Karpas-422 (cell line): ENCODE results near the gene NCOR2. TPM values are rescaled to one million over a fixed set of nuclear protein-coding genes. Genes with fewer than 3 reads are reported as not detected.

Experiments
- DNase-seq: peaks from one replicate; pipeline ENCODE4 v3.0.0-alpha.2; 2015
- H2AFZ ChIP-seq: fragments of 200-600 bp; sonication (generic); 2 replicates; pipeline ENCODE4 v1.6.1; 2014; ENCODE audit warnings: antibody characterized with exemption, low read length, mixed read lengths
- H3K27ac ChIP-seq: fragments of 200-600 bp; sonication (generic); 2 replicates; pipeline ENCODE4 v1.5.1; 2014; ENCODE audit warnings: mild to moderate bottlenecking, low read length, moderate library complexity
- H3K27me3 ChIP-seq: fragments of 200-600 bp; sonication (generic); 2 replicates; pipeline ENCODE4 v1.6.1; 2014; ENCODE audit warnings: low read length, mixed read lengths
- H3K36me3 ChIP-seq: fragments of 200-600 bp; sonication (generic); 2 replicates; pipeline ENCODE4 v1.6.1; 2014; ENCODE audit warnings: low read length, mixed read lengths; ENCODE audit not compliant: insufficient read depth
- H3K4me1 ChIP-seq: fragments of 200-600 bp; sonication (generic); 2 replicates; pipeline ENCODE4 v1.6.1; 2014; ENCODE audit warnings: mild to moderate bottlenecking, low read length, mixed read lengths
- H3K4me2 ChIP-seq: fragments of 200-600 bp; sonication (generic); 2 replicates; pipeline ENCODE4 v1.6.1; 2014; ENCODE audit warnings: low read length, low read depth, mild to moderate bottlenecking; ENCODE audit not compliant: poor library complexity, severe bottlenecking
- H3K4me3 ChIP-seq: fragments of 200-600 bp; sonication (generic); 2 replicates; pipeline ENCODE4 v1.5.1; 2014; ENCODE audit warnings: mild to moderate bottlenecking, antibody characterized with exemption, low read length, mixed read lengths
- H3K79me2 ChIP-seq: fragments of 200-600 bp; sonication (generic); 2 replicates; pipeline ENCODE4 v1.6.1; 2014; ENCODE audit warnings: mild to moderate bottlenecking, low read length, mixed read lengths
- H3K9ac ChIP-seq: fragments of 200-600 bp; sonication (generic); 2 replicates; pipeline ENCODE4 v1.6.0; 2014; ENCODE audit warnings: low read length
- H3K9me2 ChIP-seq: fragments of 200-600 bp; sonication (generic), shearing (Covaris generic); replicated peaks from 2 replicates; pipeline ENCODE4 v1.6.0; 2014; ENCODE audit warnings: mild to moderate bottlenecking, low read length, moderate library complexity; ENCODE audit not compliant: insufficient read depth
- H3K9me3 ChIP-seq: fragments of 300-700, 200-600 bp; sonication (generic); 2 replicates; pipeline ENCODE4 v1.6.1; 2014; ENCODE audit warnings: low read length, mixed read lengths
- H4K20me1 ChIP-seq: fragments of 200-600 bp; sonication (generic); 2 replicates; pipeline ENCODE4 v1.6.1; 2014; ENCODE audit warnings: mild to moderate bottlenecking, antibody characterized with exemption, low read length, low read depth; ENCODE audit not compliant: insufficient read depth
- total RNA-seq: library from RNA; depleted of rRNA; stranded (reverse); fragments of >200 nt; shearing (Covaris generic); gene quantifications from 2 replicates; pipeline ENCODE4 v1.2.3, GENCODE V29; 2014; ENCODE audit warnings: low replicate concordance

NCOR2 gene
- total RNA-seq, 1 experiment from 2014 or later, result 36.8 TPM

- no peaks in the 10 kb centered on the region for H3K9me2 ChIP-seq
- H3K79me2 ChIP-seq, result peaks cover 98% of the 10 kb centered on the region
- no peak overlapping the region for H3K27ac ChIP-seq
- no peak overlapping the region for H2AFZ ChIP-seq
- peaks cover 4% of the 10 kb centered on the region; the same call in 1 of the 2 replicates for H3K4me1 ChIP-seq
- peaks cover 66% of the 10 kb centered on the region for H4K20me1 ChIP-seq
- H3K9ac ChIP-seq, result no peak overlapping the region
- H3K4me3 ChIP-seq, result no peak overlapping the region
- no peak overlapping the region for H3K4me2 ChIP-seq
- H3K36me3 ChIP-seq, result no peaks in the 10 kb centered on the region
- DNase-seq, result no peak
- H3K27me3 ChIP-seq, result no peaks in the 10 kb centered on the region
- no peaks in the 10 kb centered on the region for H3K9me3 ChIP-seq
Observed at GRCh38 chr12:124534776-124535740, 32.4 kb downstream of the NCOR2 start.

GRCh38 chr12:124533456-124533855 lies 34.0 kb downstream of the NCOR2 start:
- Histone ChIP-seq H3K9me2 (no peaks in the 10 kb centered on the region), H3K27ac (no peak overlapping the region), H3K4me3 (no peak overlapping the region), H3K9me3 (no peaks in the 10 kb centered on the region), H3K4me2 (no peak overlapping the region), H3K4me1 (peaks cover 4% of the 10 kb centered on the region; the same call in 1 of the 2 replicates), H3K36me3 (no peaks in the 10 kb centered on the region), H3K9ac (no peak overlapping the region), H4K20me1 (peaks cover 58% of the 10 kb centered on the region), H3K27me3 (no peaks in the 10 kb centered on the region), H3K79me2 (peaks cover 96% of the 10 kb centered on the region), H2AFZ (no peak overlapping the region)
- DNase-seq, result no peak

DNA sequence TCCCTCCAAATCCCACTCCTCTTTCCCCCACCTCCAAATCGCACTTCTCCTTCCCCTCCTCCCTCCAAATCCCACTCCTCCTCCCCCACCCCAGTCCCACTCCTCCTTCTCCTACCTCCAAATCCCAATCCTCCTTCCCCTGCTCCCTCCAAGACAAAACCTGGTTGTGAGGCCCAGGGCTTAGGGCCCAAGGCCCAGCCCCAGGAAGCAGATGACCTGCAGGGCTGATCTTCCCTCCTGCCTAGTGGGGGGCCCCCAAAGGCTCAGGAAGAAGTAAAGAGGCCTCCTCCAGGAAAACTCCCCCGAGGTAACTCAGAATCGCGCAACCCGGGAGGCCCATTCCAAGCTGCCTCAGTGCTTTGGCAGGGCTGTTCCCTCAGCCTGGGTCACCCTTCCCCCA lies 34.4 kb downstream of the NCOR2 start:
- H3K4me1 ChIP-seq, result peaks cover 4% of the 10 kb centered on the region; the same call in 1 of the 2 replicates
- H3K9me3 ChIP-seq, result no peaks in the 10 kb centered on the region
- no peak for DNase-seq
- H3K9ac ChIP-seq, result no peak overlapping the region
- no peaks in the 10 kb centered on the region for H3K27me3 ChIP-seq
- H4K20me1 ChIP-seq, result peaks cover 58% of the 10 kb centered on the region
- H3K27ac ChIP-seq, result no peak overlapping the region
- no peak overlapping the region for H3K4me3 ChIP-seq
- peaks cover 96% of the 10 kb centered on the region for H3K79me2 ChIP-seq
- H3K4me2 ChIP-seq, result no peak overlapping the region
- H2AFZ ChIP-seq, result no peak overlapping the region
- no peaks in the 10 kb centered on the region for H3K36me3 ChIP-seq
- no peaks in the 10 kb centered on the region for H3K9me2 ChIP-seq

DNA sequence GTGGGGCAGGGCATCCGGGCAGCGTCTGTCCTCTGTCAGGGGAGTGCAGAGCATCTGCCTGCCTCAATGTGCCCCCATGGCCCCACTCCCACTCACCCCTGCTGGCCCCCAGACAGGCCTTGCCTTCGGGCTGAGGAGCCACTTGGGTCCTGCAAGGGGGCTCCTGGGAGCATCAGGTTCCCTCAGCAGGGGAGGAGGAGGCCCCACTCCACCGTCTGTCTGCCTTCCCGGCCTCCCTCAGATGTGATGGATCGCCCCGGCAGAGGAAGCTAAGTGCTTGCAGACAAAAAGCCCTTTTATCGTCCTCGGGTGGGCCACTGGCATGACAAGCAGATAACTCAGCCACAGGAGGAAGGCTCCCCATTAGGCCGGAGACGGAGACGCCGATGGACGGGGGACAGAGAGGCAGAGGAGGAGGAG lies 35.1 kb downstream of the NCOR2 start:
- no peak overlapping the region for H3K4me3 ChIP-seq
- H3K27ac ChIP-seq, result no peak overlapping the region
- DNase-seq, result no peak
- H3K36me3 ChIP-seq, result no peaks in the 10 kb centered on the region
- no peak overlapping the region for H3K4me2 ChIP-seq
- H3K79me2 ChIP-seq, result peaks cover 96% of the 10 kb centered on the region
- peaks cover 4% of the 10 kb centered on the region; the same call in 1 of the 2 replicates for H3K4me1 ChIP-seq
- H3K9me2 ChIP-seq, result no peaks in the 10 kb centered on the region
- H3K9ac ChIP-seq, result no peak overlapping the region
- H3K9me3 ChIP-seq, result no peaks in the 10 kb centered on the region
- peaks cover 57% of the 10 kb centered on the region for H4K20me1 ChIP-seq
- H2AFZ ChIP-seq, result no peak overlapping the region
- H3K27me3 ChIP-seq, result no peaks in the 10 kb centered on the region

GRCh38 chr12:124531906-124532305 lies 35.5 kb downstream of the NCOR2 start:
- H4K20me1 ChIP-seq, result peaks cover 54% of the 10 kb centered on the region
- H3K9me3 ChIP-seq, result no peaks in the 10 kb centered on the region
- peaks cover 4% of the 10 kb centered on the region; the same call in 1 of the 2 replicates for H3K4me1 ChIP-seq
- H3K36me3 ChIP-seq, result no peaks in the 10 kb centered on the region
- H3K4me2 ChIP-seq, result no peak overlapping the region
- no peak for DNase-seq
- H3K4me3 ChIP-seq, result no peak overlapping the region
- H3K9ac ChIP-seq, result no peak overlapping the region
- H3K27ac ChIP-seq, result no peak overlapping the region
- H3K27me3 ChIP-seq, result no peaks in the 10 kb centered on the region
- H2AFZ ChIP-seq, result no peak overlapping the region
- H3K9me2 ChIP-seq, result no peaks in the 10 kb centered on the region
- H3K79me2 ChIP-seq, result peaks cover 95% of the 10 kb centered on the region

GRCh38 chr12:124531281-124531745 lies 36.1 kb downstream of the NCOR2 start:
- Histone ChIP-seq H4K20me1 (peaks cover 48% of the 10 kb centered on the region), H3K9me3 (no peaks in the 10 kb centered on the region), H2AFZ (no peak overlapping the region), H3K4me3 (no peak overlapping the region), H3K79me2 (peaks cover 95% of the 10 kb centered on the region), H3K9me2 (no peaks in the 10 kb centered on the region), H3K36me3 (no peaks in the 10 kb centered on the region), H3K9ac (no peak overlapping the region), H3K27me3 (no peaks in the 10 kb centered on the region), H3K27ac (no peak overlapping the region), H3K4me1 (peaks cover 4% of the 10 kb centered on the region; the same call in 1 of the 2 replicates), H3K4me2 (no peak overlapping the region)
- no peak for DNase-seq

DNA sequence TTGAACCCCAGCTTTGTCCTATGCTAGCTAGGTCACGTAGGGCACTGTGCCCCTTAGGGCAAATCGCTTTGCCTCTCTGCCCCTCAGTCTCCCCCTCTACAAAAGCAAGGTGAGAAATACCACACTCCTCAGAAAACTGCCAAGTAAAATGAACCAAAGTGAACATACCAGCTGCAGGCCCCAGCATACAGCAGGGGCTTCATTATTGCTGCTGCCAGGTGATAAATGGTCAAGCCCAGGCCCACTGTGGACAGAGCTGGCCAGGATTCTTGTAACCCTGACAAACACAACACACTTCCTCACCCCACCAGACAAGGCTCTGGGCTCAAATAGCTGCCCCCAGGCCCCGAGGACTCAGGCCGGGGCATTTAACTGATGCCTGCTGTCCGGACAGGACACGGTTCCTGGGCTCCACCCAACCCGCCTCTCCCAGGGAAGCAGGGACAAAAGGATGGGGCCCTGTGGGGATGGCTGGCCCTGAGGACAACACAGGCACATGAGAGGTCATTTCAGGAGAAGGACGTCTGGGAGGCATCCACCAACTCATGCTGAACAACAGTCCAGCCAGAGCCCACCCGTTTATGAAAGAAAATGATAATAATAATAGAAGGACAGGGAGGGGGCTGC lies 36.7 kb downstream of the NCOR2 start:
- DNase-seq, result no peak
- no peak overlapping the region for H3K9ac ChIP-seq
- peaks cover 44% of the 10 kb centered on the region for H4K20me1 ChIP-seq
- no peak overlapping the region for H3K4me3 ChIP-seq
- H2AFZ ChIP-seq, result no peak overlapping the region
- H3K27ac ChIP-seq, result no peak overlapping the region
- H3K36me3 ChIP-seq, result no peaks in the 10 kb centered on the region
- no peaks in the 10 kb centered on the region for H3K9me3 ChIP-seq
- H3K9me2 ChIP-seq, result no peaks in the 10 kb centered on the region
- no peaks in the 10 kb centered on the region for H3K27me3 ChIP-seq
- peaks cover 95% of the 10 kb centered on the region for H3K79me2 ChIP-seq
- peaks cover 4% of the 10 kb centered on the region; the same call in 1 of the 2 replicates for H3K4me1 ChIP-seq
- no peak overlapping the region for H3K4me2 ChIP-seq
